Measurements from ENCODE around the gene DECR2. TPM values are rescaled to one million over a fixed set of nuclear protein-coding genes. Genes with fewer than 3 reads are reported as not detected.

Gene DECR2
- total and polyA plus RNA-seq, 9 of the 15 experiments (the other 6 are each of a cell fraction or from before 2014, with no cell fraction given) = 1.0 to 31.9 (median 10.3) TPM

- DNase-seq (ENCODE audit: extremely low read depth in 1 of 4, low spot score in 3 of 4) (no peak), FAIRE-seq (no peak), ATAC-seq (no peak)
- TSS peak; percentile 46 for BruUV-seq (replicated peaks)
- WGBS (ENCODE audit: insufficient coverage, low coverage, missing lambda C conversion rate) = 92% methylated on average over 11 of the region's 18 CpGs
- Histone ChIP-seq H3K9me3 (replicated peaks; ENCODE audit: control insufficient read depth, insufficient read depth, low read depth, low read length) (no peaks in the 10 kb centered on the region), H2AFZ (ENCODE audit: low read depth, low read length) (no peak overlapping the region), H3K27ac (ENCODE audit: extremely low read depth, low read depth, low read length) (no peak overlapping the region), H3K4me1 (replicated peaks in 1 of 2; ENCODE audit: control insufficient read depth in 2 of 2, insufficient read depth in 2 of 2, low read length in 2 of 2) (peaks cover 15 to 79% of the 10 kb centered on the region in 2 experiments), H3K27me3 (ENCODE audit: control insufficient read depth in 2 of 2, insufficient read depth in 2 of 2, low read length in 2 of 2) (no peaks in the 10 kb centered on the region), H3K4me3 (no peak overlapping the region), H3K9ac (ENCODE audit: insufficient read depth in 1 of 2, low read depth in 2 of 2, low read length in 2 of 2) (peak overlapping the region in 1 of 2 experiments; percentile 21; a peak in 1 of 4 replicates), H3K4me2 (ENCODE audit: insufficient read depth, low read length) (no peak overlapping the region), H4K20me1 (replicated peaks; ENCODE audit: control insufficient read depth, insufficient read depth, low read length) (no peaks in the 10 kb centered on the region), H3K9me1 (ENCODE audit: control insufficient read depth, insufficient read depth, low read length) (peaks cover 9% of the 10 kb centered on the region), H3K79me2 (ENCODE audit: control insufficient read depth, insufficient read depth, low read length) (peaks cover 13% of the 10 kb centered on the region), H3K36me3 (ENCODE audit: control insufficient read depth, insufficient read depth, low read length) (peaks cover 52% of the 10 kb centered on the region; the same call in 2 of the 3 replicates)
- TF ChIP-seq PHF8 (IDR thresholded peaks at IDR 0.05; ENCODE audit: borderline replicate concordance, low read length) (no peak), ZNF143 (CRISPR knock-in tag; IDR thresholded peaks at IDR 0.05) (0 out of 2 replicates have a peak, but pooled peaks have one; percentile 21)
- in situ Hi-C loops (cut with MboI) (no loop called here), intact Hi-C loops (cut with micrococcal nuclease) (no loop called here)
- ChIA-PET POLR2A (interaction anchor here (0.7 to 1.0 kb wide), 3 partner anchors 24 to 210 kb away, joined by 3 to 4 read pairs (median 3); no protein-coding TSS in a partner anchor), CTCF (ENCODE audit: low intra/inter-chr PET ratio) (interaction anchor here (0.7 kb wide), 1 partner anchor 161 kb away, joined by 3 read pairs; no protein-coding TSS in a partner anchor)
Measured at GRCh38 chr16:367333-367903, 34.3 kb upstream of the DECR2 start.

- H3K9me3 ChIP-seq (replicated peaks; ENCODE audit: control insufficient read depth, insufficient read depth, low read depth, low read length) = no peaks in the 10 kb centered on the region
- peaks cover 13% of the 10 kb centered on the region for H3K79me2 ChIP-seq (ENCODE audit: control insufficient read depth, insufficient read depth, low read length)
- no peak overlapping the region for H3K4me3 ChIP-seq
- H3K4me1 ChIP-seq (replicated peaks in 1 of 2; ENCODE audit: control insufficient read depth in 2 of 2, insufficient read depth in 2 of 2, low read length in 2 of 2) = peaks cover 15 to 72% of the 10 kb centered on the region in 2 experiments
- 95% methylated on average over 25 of the region's 29 CpGs for WGBS (ENCODE audit: insufficient coverage, low coverage, missing lambda C conversion rate)
- H2AFZ ChIP-seq (ENCODE audit: low read depth, low read length) = no peak overlapping the region
- ChIA-PET POLR2A (interaction anchor here (1.1 to 2.5 kb wide), 2 partner anchors 11 to 18 kb away, joined by 3 to 8 read pairs; no protein-coding TSS in a partner anchor), CTCF (ENCODE audit: low intra/inter-chr PET ratio) (no interaction called here)
- DNase-seq (ENCODE audit: extremely low read depth in 1 of 4, low spot score in 3 of 4) = no peak
- H3K27ac ChIP-seq (ENCODE audit: extremely low read depth, low read depth, low read length) = no peak overlapping the region
- peaks cover 64% of the 10 kb centered on the region; the same call in 2 of the 3 replicates for H3K36me3 ChIP-seq (ENCODE audit: control insufficient read depth, insufficient read depth, low read length)
- H4K20me1 ChIP-seq (replicated peaks; ENCODE audit: control insufficient read depth, insufficient read depth, low read length) = no peaks in the 10 kb centered on the region
- no TSS peak for BruUV-seq (replicated peaks)
- no peak for FAIRE-seq
- H3K27me3 ChIP-seq (ENCODE audit: control insufficient read depth in 2 of 2, insufficient read depth in 2 of 2, low read length in 2 of 2) = no peaks in the 10 kb centered on the region
- peak overlapping the region in 1 of 2 experiments; percentile 98; a peak in 2 of 4 replicates for H3K9ac ChIP-seq (ENCODE audit: insufficient read depth in 1 of 2, low read depth in 2 of 2, low read length in 2 of 2)
- intact Hi-C loops (cut with micrococcal nuclease) = no loop called here
- in situ Hi-C loops (cut with MboI) = no loop called here
- H3K4me2 ChIP-seq (ENCODE audit: insufficient read depth, low read length) = no peak overlapping the region
- peaks cover 9% of the 10 kb centered on the region for H3K9me1 ChIP-seq (ENCODE audit: control insufficient read depth, insufficient read depth, low read length)
- ATAC-seq = no peak
- TF ChIP-seq CBX5 (IDR thresholded peaks at IDR 0.05; ENCODE audit: borderline replicate concordance, low read depth) = no peak
- TF ChIP-seq ZNF766 (CRISPR knock-in tag; conservative IDR thresholded peaks at IDR 0.05) = no peak
- no peak for TF ChIP-seq CREB5 (CRISPR knock-in tag; IDR thresholded peaks at IDR 0.05)
- peak; percentile 45 for TF ChIP-seq RBFOX2 (IDR thresholded peaks at IDR 0.05; ENCODE audit: low read depth, low read length)
- TF ChIP-seq NR2C1 (IDR thresholded peaks at IDR 0.05) = no peak
- TF ChIP-seq NR2C1 (tag; IDR thresholded peaks at IDR 0.05) = no peak
- TF ChIP-seq TOE1 (IDR thresholded peaks at IDR 0.05; ENCODE audit: borderline replicate concordance) = no peak
- no peak for TF ChIP-seq TOE1 (CRISPR knock-in tag; IDR thresholded peaks at IDR 0.05; ENCODE audit: borderline replicate concordance, low read depth)
- no peak for TF ChIP-seq ZNF512 (tag; IDR thresholded peaks at IDR 0.05)
Measured at GRCh38 chr16:368388-369158, 33.1 kb upstream of the DECR2 start.

All from K562 (cell line).